B cell (primary cell): ENCODE data around the gene DOK5.

Experiments
- EZH2 ChIP-seq: IDR thresholded peaks from 2 replicates; pipeline ENCODE4 v1.6.1; 2012; ENCODE audit warnings: borderline replicate concordance, low read depth, mild to moderate bottlenecking, moderate library complexity, low read length; ENCODE audit not compliant: insufficient read depth, poor library complexity, severe bottlenecking
- TF ChIP-seq, protein P1 (sequence below): fragments of 200-600 bp; IDR thresholded peaks from one replicate; pipeline ENCODE4 v1.8.0; 2022; ENCODE audit warnings: antibody characterized with exemption, mild to moderate bottlenecking

DNA sequence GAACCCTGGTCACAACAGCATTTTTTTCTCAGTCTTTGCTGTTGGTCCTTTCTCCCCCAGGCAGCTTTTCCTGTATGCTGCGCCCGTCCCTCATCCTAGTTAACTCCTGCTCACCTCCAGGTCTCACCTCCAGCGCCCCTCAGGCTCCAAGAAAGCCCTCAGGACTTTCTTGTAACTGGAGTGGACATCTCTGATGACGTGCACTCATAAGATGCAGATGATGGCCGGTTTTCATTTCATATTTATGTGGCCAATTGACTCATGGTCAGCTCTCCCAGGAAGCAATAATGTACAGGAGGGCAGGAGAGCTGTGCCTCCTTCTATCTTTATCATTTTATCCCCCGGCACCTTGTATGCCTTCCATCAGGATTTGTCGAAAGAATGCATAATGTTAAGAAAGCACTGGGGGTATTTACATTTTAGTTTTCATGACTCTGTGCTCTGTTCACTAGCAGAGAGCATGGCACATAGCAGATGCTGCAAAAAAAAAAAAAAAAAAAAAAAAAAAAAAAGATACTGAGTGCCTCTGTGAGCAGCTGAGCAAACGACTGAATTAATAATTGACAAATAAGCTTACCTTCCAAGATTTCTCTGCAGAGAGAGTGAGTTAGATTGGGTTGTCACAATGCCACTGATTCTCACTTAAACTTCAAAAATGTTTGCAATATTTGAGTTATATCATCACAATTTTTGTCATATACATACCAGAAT lies 170.2 kb downstream of the DOK5 start:
- no peak for TF ChIP-seq EZH2
- TF ChIP-seq, protein P1, sequence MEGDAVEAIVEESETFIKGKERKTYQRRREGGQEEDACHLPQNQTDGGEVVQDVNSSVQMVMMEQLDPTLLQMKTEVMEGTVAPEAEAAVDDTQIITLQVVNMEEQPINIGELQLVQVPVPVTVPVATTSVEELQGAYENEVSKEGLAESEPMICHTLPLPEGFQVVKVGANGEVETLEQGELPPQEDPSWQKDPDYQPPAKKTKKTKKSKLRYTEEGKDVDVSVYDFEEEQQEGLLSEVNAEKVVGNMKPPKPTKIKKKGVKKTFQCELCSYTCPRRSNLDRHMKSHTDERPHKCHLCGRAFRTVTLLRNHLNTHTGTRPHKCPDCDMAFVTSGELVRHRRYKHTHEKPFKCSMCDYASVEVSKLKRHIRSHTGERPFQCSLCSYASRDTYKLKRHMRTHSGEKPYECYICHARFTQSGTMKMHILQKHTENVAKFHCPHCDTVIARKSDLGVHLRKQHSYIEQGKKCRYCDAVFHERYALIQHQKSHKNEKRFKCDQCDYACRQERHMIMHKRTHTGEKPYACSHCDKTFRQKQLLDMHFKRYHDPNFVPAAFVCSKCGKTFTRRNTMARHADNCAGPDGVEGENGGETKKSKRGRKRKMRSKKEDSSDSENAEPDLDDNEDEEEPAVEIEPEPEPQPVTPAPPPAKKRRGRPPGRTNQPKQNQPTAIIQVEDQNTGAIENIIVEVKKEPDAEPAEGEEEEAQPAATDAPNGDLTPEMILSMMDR, result no peak
